SU-DHL-6 (cell line): Measurements from ENCODE around the gene RNF157.

ENCODE experiments used
- H2AFZ ChIP-seq: fragments of 200-600 bp; sonication (generic); 2 replicates; pipeline ENCODE4 v1.6.1; 2014; ENCODE audit warnings: low read depth, mild to moderate bottlenecking, moderate library complexity, mixed read lengths, antibody characterized with exemption, low read length; ENCODE audit not compliant: severe bottlenecking
- H3F3A ChIP-seq: fragments of 200-600 bp; shearing (Covaris generic); 2 replicates; pipeline ENCODE4 v1.6.0; 2016; ENCODE audit warnings: antibody characterized with exemption, mild to moderate bottlenecking; ENCODE audit not compliant: insufficient read depth
- H3K27ac ChIP-seq: fragments of 200-600 bp; sonication (generic); 2 replicates; pipeline ENCODE4 v1.5.1; 2016; ENCODE audit warnings: low read depth, mild to moderate bottlenecking, low read length, moderate library complexity, mixed read lengths
- H3K27me3 ChIP-seq: fragments of 200-600 bp; sonication (generic), shearing (Covaris generic); 2 replicates; pipeline ENCODE4 v1.6.0; 2014; ENCODE audit warnings: mild to moderate bottlenecking, low read length
- H3K36me3 ChIP-seq: fragments of 200-600 bp; sonication (generic); 2 replicates; pipeline ENCODE4 v1.6.1; 2014; ENCODE audit warnings: mild to moderate bottlenecking, low read length, mixed read lengths
- H3K4me2 ChIP-seq: fragments of 300-600, 200-600 bp; shearing (Covaris generic), sonication (generic); 2 replicates; pipeline ENCODE4 v1.6.0; 2014; ENCODE audit warnings: low read length, low read depth, mild to moderate bottlenecking; ENCODE audit not compliant: poor library complexity, severe bottlenecking
- H3K4me3 ChIP-seq: fragments of 200-600 bp; sonication (generic); 2 replicates; pipeline ENCODE4 v1.5.1; 2014; ENCODE audit warnings: antibody characterized with exemption, low read length, mild to moderate bottlenecking, mixed read lengths; ENCODE audit not compliant: insufficient read depth, poor library complexity, severe bottlenecking
- H3K79me2 ChIP-seq: fragments of 200-600 bp; sonication (generic); 2 replicates; pipeline ENCODE4 v1.6.1; 2014; ENCODE audit warnings: mild to moderate bottlenecking, low read length, moderate library complexity; ENCODE audit not compliant: insufficient read depth
- H3K9ac ChIP-seq: fragments of 200-600 bp; sonication (generic); 2 replicates; pipeline ENCODE4 v1.7.0; 2014; ENCODE audit warnings: mild to moderate bottlenecking, low read length
- H3K9me2 ChIP-seq: fragments of 200-600 bp; sonication (generic); replicated peaks from 2 replicates; pipeline ENCODE4 v1.6.1; 2014; ENCODE audit warnings: low read length; ENCODE audit not compliant: insufficient read depth
- H3K9me3 ChIP-seq: fragments of 200-600 bp; sonication (generic); 2 replicates; pipeline ENCODE4 v1.6.1; 2014; ENCODE audit warnings: low read length, mixed read lengths; ENCODE audit not compliant: insufficient read depth
- H4K20me1 ChIP-seq: fragments of 200-600 bp; sonication (generic); 2 replicates; pipeline ENCODE4 v1.6.1; 2014; ENCODE audit warnings: low read depth, mild to moderate bottlenecking, antibody characterized with exemption, low read length, moderate library complexity, mixed read lengths
- EZH2phosphoT487 ChIP-seq: fragments of 200-600 bp; sonication (generic), shearing (Covaris generic); conservative IDR thresholded peaks from 2 replicates; pipeline ENCODE4 v1.6.1; 2018; ENCODE audit warnings: mild to moderate bottlenecking, antibody characterized with exemption, low read length, moderate library complexity, mixed read lengths
- TF ChIP-seq, protein P1 (sequence below): fragments of 200-600 bp; sonication (generic); IDR thresholded peaks from one replicate; pipeline ENCODE4 v1.5.1; 2017; ENCODE audit warnings: antibody characterized with exemption, mild to moderate bottlenecking, low read length, moderate library complexity; ENCODE audit not compliant: insufficient read depth, poor library complexity, severe bottlenecking

RNF157 gene

DNA sequence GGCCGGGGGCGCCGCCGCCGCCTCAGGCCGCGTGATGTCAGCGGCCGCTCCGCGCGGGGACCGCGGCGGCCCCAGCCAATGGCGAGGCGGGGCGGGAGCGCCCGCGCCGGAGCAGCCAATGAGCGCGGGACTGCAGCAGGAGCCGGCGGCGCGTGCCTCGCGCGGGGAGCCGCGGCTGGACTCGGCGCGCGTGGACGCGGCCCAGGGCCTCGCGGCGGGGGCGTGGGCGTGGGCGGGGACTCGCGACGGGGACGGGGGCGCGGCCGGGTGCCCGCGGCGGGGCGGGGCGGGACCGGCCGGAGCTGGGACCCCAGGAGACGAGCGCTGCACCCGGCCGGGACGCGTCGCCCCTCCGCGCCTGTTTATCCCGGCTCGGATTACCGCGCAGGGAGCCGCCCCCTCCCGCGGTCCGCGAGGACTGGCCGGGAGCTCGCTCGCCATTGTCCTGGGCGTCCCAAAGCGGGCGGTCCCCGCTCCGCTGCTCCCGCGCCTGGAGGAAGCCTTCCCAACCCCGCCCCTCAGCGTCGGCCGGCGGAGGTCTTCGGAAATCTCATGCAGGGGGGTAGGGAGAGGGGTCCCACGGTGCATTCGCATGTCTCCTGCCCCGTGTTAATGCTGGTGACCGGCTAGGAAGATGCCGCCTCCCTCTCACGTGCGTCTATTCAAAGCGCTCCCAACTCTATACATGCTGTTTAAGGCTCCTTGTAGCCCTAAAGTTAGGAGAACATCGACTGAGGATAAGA, at the start of gene RNF157:
Gene RNF157, minus strand, starts transcription at position 33 of the 743 bp plus-strand sequence. CDS start 253 bp downstream, outside the sequence.
- TF ChIP-seq, protein P1, sequence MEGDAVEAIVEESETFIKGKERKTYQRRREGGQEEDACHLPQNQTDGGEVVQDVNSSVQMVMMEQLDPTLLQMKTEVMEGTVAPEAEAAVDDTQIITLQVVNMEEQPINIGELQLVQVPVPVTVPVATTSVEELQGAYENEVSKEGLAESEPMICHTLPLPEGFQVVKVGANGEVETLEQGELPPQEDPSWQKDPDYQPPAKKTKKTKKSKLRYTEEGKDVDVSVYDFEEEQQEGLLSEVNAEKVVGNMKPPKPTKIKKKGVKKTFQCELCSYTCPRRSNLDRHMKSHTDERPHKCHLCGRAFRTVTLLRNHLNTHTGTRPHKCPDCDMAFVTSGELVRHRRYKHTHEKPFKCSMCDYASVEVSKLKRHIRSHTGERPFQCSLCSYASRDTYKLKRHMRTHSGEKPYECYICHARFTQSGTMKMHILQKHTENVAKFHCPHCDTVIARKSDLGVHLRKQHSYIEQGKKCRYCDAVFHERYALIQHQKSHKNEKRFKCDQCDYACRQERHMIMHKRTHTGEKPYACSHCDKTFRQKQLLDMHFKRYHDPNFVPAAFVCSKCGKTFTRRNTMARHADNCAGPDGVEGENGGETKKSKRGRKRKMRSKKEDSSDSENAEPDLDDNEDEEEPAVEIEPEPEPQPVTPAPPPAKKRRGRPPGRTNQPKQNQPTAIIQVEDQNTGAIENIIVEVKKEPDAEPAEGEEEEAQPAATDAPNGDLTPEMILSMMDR, result no peak
- TF ChIP-seq EZH2phosphoT487, result no peak
- no peaks in the 10 kb centered on the region for H3K9me3 ChIP-seq
- H3K4me3 ChIP-seq, result no peak within 1 kb of the TSS
- H3K9ac ChIP-seq, result no peak within 1 kb of the TSS
- no peak within 1 kb of the TSS for H2AFZ ChIP-seq
- no peak within 1 kb of the TSS for H3K27ac ChIP-seq
- H3K4me2 ChIP-seq, result no peak within 1 kb of the TSS
- no peaks in the 10 kb centered on the region for H3K79me2 ChIP-seq
- 0 out of 2 replicates have a peak, but pooled peaks cover 3% of the 10 kb centered on the region for H3F3A ChIP-seq
- H3K27me3 ChIP-seq, result no peaks in the 10 kb centered on the region
- no peaks in the 10 kb centered on the region for H3K36me3 ChIP-seq
- no peaks in the 10 kb centered on the region for H4K20me1 ChIP-seq
- H3K9me2 ChIP-seq, result no peaks in the 10 kb centered on the region

- H3K4me3 ChIP-seq, result no peak overlapping the region
- H3K9me2 ChIP-seq, result no peaks in the 10 kb centered on the region
- H3K9me3 ChIP-seq, result no peaks in the 10 kb centered on the region
- H3K9ac ChIP-seq, result no peak overlapping the region
- no peaks in the 10 kb centered on the region for H3K27me3 ChIP-seq
- H4K20me1 ChIP-seq, result no peaks in the 10 kb centered on the region
- H3F3A ChIP-seq, result no peaks in the 10 kb centered on the region
- TF ChIP-seq, protein P1, result no peak
- TF ChIP-seq EZH2phosphoT487, result no peak
- H3K27ac ChIP-seq, result no peak overlapping the region
- no peak overlapping the region for H3K4me2 ChIP-seq
- no peaks in the 10 kb centered on the region for H3K36me3 ChIP-seq
- H3K79me2 ChIP-seq, result no peaks in the 10 kb centered on the region
- H2AFZ ChIP-seq, result no peak overlapping the region
Measured at GRCh38 chr17:76281573-76282371, 41.5 kb upstream of the RNF157 start.

DNA sequence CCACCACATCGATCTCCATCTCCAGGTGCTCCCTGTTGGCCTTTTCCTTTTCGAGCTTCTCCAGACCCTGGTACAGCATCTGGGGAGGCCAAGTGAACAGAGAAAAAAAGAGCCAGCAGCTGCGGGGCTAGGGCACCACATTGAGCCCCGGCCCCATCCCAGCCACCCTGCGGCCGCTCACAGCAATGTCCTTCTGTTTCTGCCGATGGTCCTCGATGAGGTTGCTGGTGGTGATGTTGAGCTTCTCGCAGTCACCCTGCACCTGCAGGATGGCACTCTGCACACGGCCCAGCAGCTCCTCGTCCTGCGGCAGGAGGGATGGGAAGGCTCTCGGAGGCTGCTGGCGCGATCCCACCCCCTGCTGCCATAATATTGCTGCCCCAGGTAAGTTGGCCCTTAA, 40.4 kb upstream of the RNF157 start:
- H3K36me3 ChIP-seq, result no peaks in the 10 kb centered on the region
- no peaks in the 10 kb centered on the region for H3F3A ChIP-seq
- no peaks in the 10 kb centered on the region for H3K9me3 ChIP-seq
- no peak overlapping the region for H3K4me3 ChIP-seq
- no peaks in the 10 kb centered on the region for H3K79me2 ChIP-seq
- H3K9me2 ChIP-seq, result no peaks in the 10 kb centered on the region
- TF ChIP-seq, protein P1, result no peak
- TF ChIP-seq EZH2phosphoT487, result no peak
- no peak overlapping the region for H3K9ac ChIP-seq
- H3K4me2 ChIP-seq, result no peak overlapping the region
- H3K27me3 ChIP-seq, result no peaks in the 10 kb centered on the region
- no peak overlapping the region for H3K27ac ChIP-seq
- no peak overlapping the region for H2AFZ ChIP-seq
- H4K20me1 ChIP-seq, result no peaks in the 10 kb centered on the region
